ENCODE results near the gene NME5. TPM values are rescaled to one million over a fixed set of nuclear protein-coding genes. Genes with fewer than 3 reads are reported as not detected.

The NME5 gene
- total RNA-seq, 2 donors from 2014 or later: 5.8 to 6.6 TPM

GRCh38 chr5:138107213-138107612 is 32.0 kb downstream of the NME5 start:
- TF ChIP-seq CTCF (IDR thresholded peaks at IDR 0.05) (no peak), POLR2AphosphoS5 (IDR thresholded peaks at IDR 0.05) (no peak), POLR2A (IDR thresholded peaks at IDR 0.05) (no peak)
- 41% methylated on average over 1 of the region's 1 CpG for WGBS
- no peaks in the 10 kb centered on the region for H3K36me3 ChIP-seq
- H3K9me3 ChIP-seq: no peaks in the 10 kb centered on the region
- no peaks in the 10 kb centered on the region for H3K27me3 ChIP-seq (replicated peaks; ENCODE audit: insufficient read depth)
- intact Hi-C loops (cut with DNase I): no loop called here
- no peak overlapping the region for H3K4me3 ChIP-seq
- H3K27ac ChIP-seq: no peak overlapping the region
- H3K4me1 ChIP-seq (replicated peaks): no peaks in the 10 kb centered on the region
- no peak for DNase-seq (ENCODE audit: low spot score)

GRCh38 chr5:138105709-138106108 is 33.5 kb downstream of the NME5 start:
- H3K36me3 ChIP-seq: no peaks in the 10 kb centered on the region
- no peak for TF ChIP-seq CTCF (IDR thresholded peaks at IDR 0.05)
- TF ChIP-seq POLR2AphosphoS5 (IDR thresholded peaks at IDR 0.05): no peak
- no peak for TF ChIP-seq POLR2A (IDR thresholded peaks at IDR 0.05)
- H3K27ac ChIP-seq: no peak overlapping the region
- intact Hi-C loops (cut with DNase I): no loop called here
- H3K4me1 ChIP-seq (replicated peaks): no peaks in the 10 kb centered on the region
- no peak for DNase-seq (ENCODE audit: low spot score)
- H3K27me3 ChIP-seq (replicated peaks; ENCODE audit: insufficient read depth): no peaks in the 10 kb centered on the region
- no peak overlapping the region for H3K4me3 ChIP-seq
- no peaks in the 10 kb centered on the region for H3K9me3 ChIP-seq
- 94% methylated on average over 6 of the region's 6 CpGs for WGBS

GRCh38 chr5:138103319-138103637 is 36.0 kb downstream of the NME5 start:
- Histone ChIP-seq H3K36me3 (no peaks in the 10 kb centered on the region), H3K27me3 (replicated peaks; ENCODE audit: insufficient read depth) (no peaks in the 10 kb centered on the region), H3K9me3 (no peaks in the 10 kb centered on the region), H3K4me3 (no peak overlapping the region), H3K27ac (no peak overlapping the region), H3K4me1 (replicated peaks) (no peaks in the 10 kb centered on the region)
- WGBS: 7% methylated on average over 3 of the region's 3 CpGs
- no peak for DNase-seq (ENCODE audit: low spot score)
- TF ChIP-seq POLR2AphosphoS5 (IDR thresholded peaks at IDR 0.05) (no peak), POLR2A (IDR thresholded peaks at IDR 0.05) (no peak)
- intact Hi-C loops (cut with DNase I): no loop called here

GRCh38 chr5:138102454-138103318 is 36.5 kb downstream of the NME5 start:
- DNase-seq (ENCODE audit: low spot score): no peak
- H3K4me3 ChIP-seq: no peak overlapping the region
- H3K9me3 ChIP-seq: no peaks in the 10 kb centered on the region
- H3K36me3 ChIP-seq: no peaks in the 10 kb centered on the region
- no peaks in the 10 kb centered on the region for H3K4me1 ChIP-seq (replicated peaks)
- TF ChIP-seq CTCF (IDR thresholded peaks at IDR 0.05) (no peak), POLR2AphosphoS5 (IDR thresholded peaks at IDR 0.05) (no peak), POLR2A (IDR thresholded peaks at IDR 0.05) (no peak)
- H3K27me3 ChIP-seq (replicated peaks; ENCODE audit: insufficient read depth): no peaks in the 10 kb centered on the region
- WGBS: 59% methylated on average over 7 of the region's 7 CpGs
- no peak overlapping the region for H3K27ac ChIP-seq
- intact Hi-C loops (cut with DNase I): no loop called here

GRCh38 chr5:138096997-138097828 is 42.0 kb downstream of the NME5 start:
- Histone ChIP-seq H3K27ac (no peak overlapping the region), H3K4me1 (replicated peaks) (no peaks in the 10 kb centered on the region), H3K36me3 (no peaks in the 10 kb centered on the region), H3K4me3 (no peak overlapping the region), H3K27me3 (replicated peaks; ENCODE audit: insufficient read depth) (no peaks in the 10 kb centered on the region), H3K9me3 (no peaks in the 10 kb centered on the region)
- TF ChIP-seq CTCF (IDR thresholded peaks at IDR 0.05): no peak
- TF ChIP-seq POLR2A (IDR thresholded peaks at IDR 0.05): no peak
- no peak for TF ChIP-seq POLR2AphosphoS5 (IDR thresholded peaks at IDR 0.05)
- 87% methylated on average over 11 of the region's 11 CpGs for WGBS
- no peak for DNase-seq (ENCODE audit: low spot score)
- intact Hi-C loops (cut with DNase I): no loop called here

Measured in prostate gland (tissue), 2 donors.